Thoracic aorta (tissue), 2 donors: ENCODE results near the gene DEFB124. TPM values are rescaled to one million over a fixed set of nuclear protein-coding genes. Genes with fewer than 3 reads are reported as not detected.
"Not testable (repeated sequence)": the region's sequence is repeated elsewhere in the genome, so short reads cannot be mapped to it uniquely, and the experiment has no call there.

Experiments
- ATAC-seq: fragments of 150-250 bp; one replicate; pipeline ENCODE4 v1.8.0; 2017; ENCODE audit warnings: low read depth; ENCODE audit not compliant: insufficient number of reproducible peaks, low FRiP score
- DNase-seq: peaks from one replicate; pipeline ENCODE4 v3.0.0-alpha.2; 2020; ENCODE audit warnings: low spot score
- H3K27ac ChIP-seq, 2 donors: fragments of 200-600 bp; sonication (generic); 1 replicate in 1 of 2; 2 replicates in 1 of 2; pipeline ENCODE4 v1.5.1; 2016; ENCODE audit warnings: mild to moderate bottlenecking in 2 of 2, moderate library complexity in 2 of 2
- H3K27me3 ChIP-seq: fragments of 200-600 bp; sonication (generic); replicated peaks from 2 replicates; pipeline ENCODE4 v1.6.0; 2016; ENCODE audit warnings: mild to moderate bottlenecking; ENCODE audit not compliant: insufficient read depth
- H3K36me3 ChIP-seq: fragments of 200-600 bp; sonication (generic); one replicate; pipeline ENCODE4 v1.5.1; 2016
- H3K4me1 ChIP-seq, 2 donors: fragments of 200-600 bp; sonication (generic); 1 replicate in 1 of 2; 2 replicates in 1 of 2; pipeline versions ENCODE4 v1.5.1 to v1.6.0; 2016; ENCODE audit warnings: low read depth in 2 of 2, mild to moderate bottlenecking in 1 of 2; ENCODE audit not compliant: control insufficient read depth in 1 of 2
- H3K4me3 ChIP-seq: fragments of 200-600 bp; sonication (generic); 2 replicates; pipeline ENCODE4 v1.5.1; 2016; ENCODE audit warnings: mild to moderate bottlenecking
- H3K9me3 ChIP-seq: fragments of 200-600 bp; sonication (generic); 2 replicates; pipeline ENCODE4 v1.5.1; 2016
- total RNA-seq, 2 donors: library from RNA; depleted of rRNA; stranded (reverse); fragments of >200 nt; gene quantifications; one replicate each; pipeline versions ENCODE4 v1.1.0 to v1.2.3, GENCODE V29; 2016
- TF ChIP-seq, protein P1 (sequence below): fragments of 200-600 bp; sonication (generic); IDR thresholded peaks from one replicate; pipeline ENCODE4 v1.5.1; 2019; ENCODE audit warnings: antibody characterized with exemption

The DEFB124 gene
- total RNA-seq, 2 donors from 2014 or later, result not detected

DNA sequence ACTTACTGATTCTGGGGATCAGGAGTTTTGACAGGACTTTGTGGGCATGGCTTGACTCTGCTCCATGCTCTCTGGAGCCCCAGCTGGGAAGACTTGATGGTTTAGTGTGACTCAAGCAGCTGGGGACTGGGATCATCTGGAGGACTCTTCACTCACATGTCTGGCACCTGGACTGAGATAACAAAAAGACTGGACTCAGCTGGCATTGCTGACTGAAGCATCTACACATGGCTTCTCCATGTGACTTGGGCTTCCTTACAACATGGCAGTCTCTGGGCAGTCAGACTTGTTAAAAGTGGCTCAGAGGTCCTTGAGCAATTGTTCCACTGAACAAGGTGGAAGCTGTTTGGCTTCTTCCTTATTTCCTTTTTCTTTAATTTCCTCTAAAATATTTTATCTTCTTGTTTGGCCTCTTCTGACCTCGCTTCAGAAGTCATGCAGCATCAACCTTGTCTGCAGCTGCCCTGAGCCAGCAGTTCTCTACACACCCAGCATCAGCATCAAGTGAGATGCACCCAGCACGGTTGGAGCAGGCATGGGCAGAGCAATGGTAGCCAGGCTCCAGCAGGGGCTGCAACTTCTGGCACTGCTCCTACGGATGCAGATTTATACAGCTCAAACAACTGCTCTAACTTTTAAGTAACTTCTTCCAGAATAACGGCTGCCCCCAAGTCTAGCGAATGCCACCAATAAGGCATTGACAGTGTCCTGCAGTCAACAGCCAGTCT is 33.8 kb upstream of the DEFB124 start:
- H3K4me1 ChIP-seq, result no peaks in the 10 kb centered on the region
- TF ChIP-seq, protein P1, sequence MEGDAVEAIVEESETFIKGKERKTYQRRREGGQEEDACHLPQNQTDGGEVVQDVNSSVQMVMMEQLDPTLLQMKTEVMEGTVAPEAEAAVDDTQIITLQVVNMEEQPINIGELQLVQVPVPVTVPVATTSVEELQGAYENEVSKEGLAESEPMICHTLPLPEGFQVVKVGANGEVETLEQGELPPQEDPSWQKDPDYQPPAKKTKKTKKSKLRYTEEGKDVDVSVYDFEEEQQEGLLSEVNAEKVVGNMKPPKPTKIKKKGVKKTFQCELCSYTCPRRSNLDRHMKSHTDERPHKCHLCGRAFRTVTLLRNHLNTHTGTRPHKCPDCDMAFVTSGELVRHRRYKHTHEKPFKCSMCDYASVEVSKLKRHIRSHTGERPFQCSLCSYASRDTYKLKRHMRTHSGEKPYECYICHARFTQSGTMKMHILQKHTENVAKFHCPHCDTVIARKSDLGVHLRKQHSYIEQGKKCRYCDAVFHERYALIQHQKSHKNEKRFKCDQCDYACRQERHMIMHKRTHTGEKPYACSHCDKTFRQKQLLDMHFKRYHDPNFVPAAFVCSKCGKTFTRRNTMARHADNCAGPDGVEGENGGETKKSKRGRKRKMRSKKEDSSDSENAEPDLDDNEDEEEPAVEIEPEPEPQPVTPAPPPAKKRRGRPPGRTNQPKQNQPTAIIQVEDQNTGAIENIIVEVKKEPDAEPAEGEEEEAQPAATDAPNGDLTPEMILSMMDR, result no peak
- no peaks in the 10 kb centered on the region for H3K9me3 ChIP-seq
- H3K27me3 ChIP-seq, result no peaks in the 10 kb centered on the region
- H3K4me3 ChIP-seq, result no peak overlapping the region
- ATAC-seq (no peak), DNase-seq (no peak)
- no peak overlapping the region for H3K27ac ChIP-seq
- H3K36me3 ChIP-seq, result no peaks in the 10 kb centered on the region

DNA sequence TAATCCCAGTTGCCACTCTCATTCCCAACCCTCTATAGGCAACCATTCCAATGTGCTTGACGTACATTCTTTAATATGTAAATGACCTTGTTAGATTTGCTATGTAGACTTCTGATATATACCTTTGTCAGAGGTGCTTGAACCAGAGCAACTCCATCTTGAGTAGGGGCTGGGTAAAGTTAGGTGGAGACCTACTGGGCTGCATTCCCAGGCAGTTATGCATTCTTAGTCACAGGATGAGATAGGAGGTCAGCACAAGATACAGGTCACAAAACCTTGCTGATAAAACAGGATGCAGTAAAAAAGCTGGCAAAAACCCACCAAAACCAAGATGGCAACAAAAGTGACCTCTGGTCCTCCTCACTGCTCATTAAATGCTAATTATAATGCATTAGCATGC is 31.0 kb upstream of the DEFB124 start:
- Histone ChIP-seq H3K27ac (no peak overlapping the region), H3K36me3 (no peaks in the 10 kb centered on the region), H3K27me3 (no peaks in the 10 kb centered on the region), H3K9me3 (no peaks in the 10 kb centered on the region), H3K4me1 (no peaks in the 10 kb centered on the region), H3K4me3 (no peak overlapping the region)
- TF ChIP-seq, protein P1, result no peak
- no peak for ATAC-seq
- DNase-seq, result no peak

DNA sequence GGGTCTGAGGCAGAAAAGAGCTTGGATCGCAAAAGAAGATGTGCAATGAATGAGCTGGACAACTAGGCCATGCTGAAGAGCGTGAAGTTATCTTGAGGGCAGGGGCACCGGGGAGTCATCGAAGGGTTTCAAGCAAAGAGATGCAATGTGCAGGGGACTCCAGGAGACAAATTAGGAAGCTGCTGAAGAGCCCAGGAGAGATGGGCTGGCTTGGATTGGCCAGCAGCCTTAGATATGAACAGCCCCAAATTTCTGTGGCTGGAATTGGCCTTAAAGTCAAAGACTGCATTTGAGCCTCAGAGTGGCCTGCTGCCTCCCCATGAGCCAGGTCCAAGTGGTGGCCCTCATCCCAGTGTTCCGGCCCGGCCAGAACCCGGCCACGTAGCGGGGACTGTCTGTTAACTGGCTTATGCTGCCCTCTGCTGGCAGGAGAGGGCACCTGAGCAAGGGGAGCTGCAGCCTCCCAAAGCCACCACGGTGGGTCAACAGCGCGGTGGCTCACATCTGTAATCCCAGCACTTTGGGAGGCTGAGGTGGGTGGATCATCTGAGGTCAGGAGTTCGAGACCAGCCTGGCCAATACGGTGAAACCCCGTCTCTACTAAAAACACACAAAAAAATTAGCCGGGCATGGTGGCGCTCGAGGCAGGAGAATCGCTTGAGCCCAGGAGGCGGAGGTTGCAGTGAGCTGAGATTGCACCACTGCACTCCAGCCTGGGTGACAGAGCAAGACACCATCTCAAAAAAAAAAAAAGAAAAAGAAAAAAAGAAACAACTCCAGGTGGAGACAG is 28.2 kb upstream of the DEFB124 start:
- TF ChIP-seq, protein P1, result peak; percentile 99
- not testable (repeated sequence) for H3K4me1 ChIP-seq, H3K27ac ChIP-seq, H3K27me3 ChIP-seq, H3K4me3 ChIP-seq, H3K36me3 ChIP-seq, H3K9me3 ChIP-seq
- ATAC-seq, result peak; percentile 91
- peak; percentile 79 for DNase-seq

DNA sequence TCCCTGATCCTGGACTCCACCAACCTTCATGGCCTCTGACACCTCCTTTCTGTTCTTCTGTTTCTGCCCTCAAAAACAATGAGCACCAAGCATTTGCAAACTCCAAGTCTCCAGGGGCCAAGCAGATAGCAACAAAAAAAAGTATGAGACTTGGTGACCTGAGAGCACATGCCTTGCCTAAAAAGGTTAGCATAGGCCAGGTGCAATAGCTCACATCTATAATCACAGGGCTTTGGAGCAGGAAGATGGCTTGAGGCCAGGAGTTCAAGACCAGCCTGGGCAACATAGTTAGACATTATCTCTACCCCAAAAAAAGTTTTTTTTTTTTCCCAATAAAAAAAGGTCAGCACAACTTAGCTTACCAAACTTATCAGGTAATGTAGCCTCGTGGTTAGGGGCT is 25.6 kb upstream of the DEFB124 start:
- H3K4me3 ChIP-seq, result no peak overlapping the region
- peaks cover 15 to 28% of the 10 kb centered on the region in 2 donors for H3K4me1 ChIP-seq
- TF ChIP-seq, protein P1, result no peak
- DNase-seq (no peak), ATAC-seq (no peak)
- H3K27ac ChIP-seq, result no peak overlapping the region
- H3K36me3 ChIP-seq, result no peaks in the 10 kb centered on the region
- no peaks in the 10 kb centered on the region for H3K9me3 ChIP-seq
- no peaks in the 10 kb centered on the region for H3K27me3 ChIP-seq

DNA sequence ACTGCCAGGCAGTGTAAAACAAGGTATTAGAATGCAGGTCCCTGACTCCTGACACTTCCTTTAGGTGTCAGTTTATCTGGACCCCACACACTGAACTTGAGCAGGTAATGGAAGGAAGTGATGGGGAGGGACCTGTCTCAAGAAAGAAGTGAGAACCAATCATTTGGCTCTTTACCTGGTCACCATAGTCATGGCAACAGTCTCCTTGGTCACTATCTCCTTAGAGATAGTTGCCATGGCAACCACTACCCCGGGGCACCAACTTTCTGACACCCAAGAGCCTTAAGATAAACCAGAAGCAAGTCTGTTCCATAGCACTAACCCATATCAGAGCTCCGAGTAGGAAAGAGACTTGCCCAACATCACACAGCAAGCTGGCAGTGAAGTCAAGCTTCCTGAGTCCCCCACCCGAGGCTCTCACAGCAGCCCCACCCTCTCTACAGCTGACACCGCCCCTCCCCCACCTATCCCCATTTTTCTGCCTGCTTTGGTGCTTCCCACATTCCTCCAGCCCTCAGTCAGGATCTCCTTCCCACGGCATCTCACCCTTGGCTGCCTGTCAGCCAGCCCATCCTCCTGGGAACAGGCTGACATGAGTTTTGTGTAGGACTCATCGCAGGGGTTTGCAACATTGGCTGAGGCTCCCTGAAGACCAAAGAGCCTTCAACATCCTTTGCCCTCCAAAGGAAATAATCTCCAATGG is 23.1 kb upstream of the DEFB124 start:
- Histone ChIP-seq H3K9me3 (no peaks in the 10 kb centered on the region), H3K27me3 (no peaks in the 10 kb centered on the region), H3K27ac (peak overlapping the region; percentile 53 to 79), H3K36me3 (no peaks in the 10 kb centered on the region), H3K4me1 (peaks cover 15 to 28% of the 10 kb centered on the region in 2 donors), H3K4me3 (no peak overlapping the region)
- DNase-seq (no peak), ATAC-seq (no peak)
- TF ChIP-seq, protein P1, result no peak
